Thyroid gland (tissue), 4 donors: ENCODE measurements around the gene ZMYM4. TPM values are rescaled to one million over a fixed set of nuclear protein-coding genes. Genes with fewer than 3 reads are reported as not detected.
"Not testable (repeated sequence)": the region's sequence is repeated elsewhere in the genome, so short reads cannot be mapped to it uniquely, and the experiment has no call there.

Source experiments
- DNase-seq, 2 donors: peaks; one replicate each; pipeline ENCODE4 v3.0.0-alpha.2; 2019
- H3K27ac ChIP-seq, 3 donors: fragments of 200-600 bp; sonication (generic); 1 replicate in 2 of 3; 2 replicates in 1 of 3; pipeline ENCODE4 v1.5.1; 2016 to 2019; ENCODE audit warnings: mild to moderate bottlenecking in 1 of 3, moderate library complexity in 1 of 3
- H3K27me3 ChIP-seq: fragments of 200-600 bp; sonication (generic); one replicate; pipeline ENCODE4 v1.5.1; 2019
- H3K36me3 ChIP-seq, 2 donors: fragments of 200-600 bp; sonication (generic); one replicate each; pipeline ENCODE4 v1.5.1; 2016 to 2019
- H3K4me1 ChIP-seq, 2 donors: fragments of 200-600 bp; sonication (generic); one replicate each; pipeline ENCODE4 v1.5.1; 2017 to 2019
- H3K4me3 ChIP-seq, 3 donors: fragments of 200-600 bp; sonication (generic); replicated peaks in 1 of 3; 1 replicate in 2 of 3; 2 replicates in 1 of 3; pipeline ENCODE4 v1.5.1; 2016; ENCODE audit warnings: mild to moderate bottlenecking in 1 of 3
- H3K9me3 ChIP-seq: fragments of 200-600 bp; sonication (generic); one replicate; pipeline ENCODE4 v1.5.1; 2017
- POLR2A ChIP-seq, 2 donors: fragments of 450-650 bp; IDR thresholded peaks; one replicate each; pipeline ENCODE4 v1.6.1; 2017; ENCODE audit warnings: antibody characterized with exemption in 2 of 2, mild to moderate bottlenecking in 2 of 2, moderate library complexity in 1 of 2
- WGBS, 2 donors: methylation state at CpG; one replicate each; pipeline ENCODE4 v1.1.5; 2017; 5-methylcytosine and 5-hydroxymethylcytosine counted together
- intact Hi-C: fragments of 100-400 bp; cut with DNase I; formaldehyde crosslinking; loops from one replicate; pipeline ENCODE4 v1.15.1; 2023
- total RNA-seq, 4 donors: library from RNA; depleted of rRNA; stranded (reverse); fragments of >200 nt; gene quantifications; one replicate each; pipeline ENCODE4 v1.2.3, GENCODE V29; 2016
- TF ChIP-seq, protein P1 (sequence below), 6 experiments: fragments of 200-600 bp in 3 of 6; fragments of 450-650 bp in 3 of 6; sonication (generic) in 3 of 6; IDR thresholded peaks; one replicate each; pipeline ENCODE4 v1.5.1; 2016 to 2019; ENCODE audit warnings: antibody characterized with exemption in 6 of 6, mild to moderate bottlenecking in 2 of 6, inconsistent platforms in 1 of 6, moderate library complexity in 1 of 6

ZMYM4 gene
- total RNA-seq, 4 donors from 2014 or later: 46.8 to 71.6 (median 56.0) TPM

DNA sequence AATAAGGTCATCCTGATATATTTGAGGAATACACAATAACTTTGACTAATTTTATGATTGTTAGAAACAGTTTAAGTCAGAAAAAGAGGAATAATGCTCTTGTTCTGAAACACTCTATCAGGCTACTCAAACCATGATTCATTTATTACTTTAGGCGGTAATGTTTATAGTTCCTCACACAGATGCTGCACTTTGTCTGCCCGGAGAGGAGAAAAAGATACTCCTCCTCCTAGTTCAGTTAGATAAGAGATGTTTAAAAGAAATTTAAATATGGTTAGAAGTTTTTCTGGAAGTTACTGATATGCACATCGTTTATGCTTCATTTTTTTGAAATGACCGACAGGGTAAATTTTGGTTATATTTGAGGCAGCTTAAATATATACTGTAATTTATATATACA lies 103.0 kb downstream of the ZMYM4 start:
- TF ChIP-seq, protein P1, sequence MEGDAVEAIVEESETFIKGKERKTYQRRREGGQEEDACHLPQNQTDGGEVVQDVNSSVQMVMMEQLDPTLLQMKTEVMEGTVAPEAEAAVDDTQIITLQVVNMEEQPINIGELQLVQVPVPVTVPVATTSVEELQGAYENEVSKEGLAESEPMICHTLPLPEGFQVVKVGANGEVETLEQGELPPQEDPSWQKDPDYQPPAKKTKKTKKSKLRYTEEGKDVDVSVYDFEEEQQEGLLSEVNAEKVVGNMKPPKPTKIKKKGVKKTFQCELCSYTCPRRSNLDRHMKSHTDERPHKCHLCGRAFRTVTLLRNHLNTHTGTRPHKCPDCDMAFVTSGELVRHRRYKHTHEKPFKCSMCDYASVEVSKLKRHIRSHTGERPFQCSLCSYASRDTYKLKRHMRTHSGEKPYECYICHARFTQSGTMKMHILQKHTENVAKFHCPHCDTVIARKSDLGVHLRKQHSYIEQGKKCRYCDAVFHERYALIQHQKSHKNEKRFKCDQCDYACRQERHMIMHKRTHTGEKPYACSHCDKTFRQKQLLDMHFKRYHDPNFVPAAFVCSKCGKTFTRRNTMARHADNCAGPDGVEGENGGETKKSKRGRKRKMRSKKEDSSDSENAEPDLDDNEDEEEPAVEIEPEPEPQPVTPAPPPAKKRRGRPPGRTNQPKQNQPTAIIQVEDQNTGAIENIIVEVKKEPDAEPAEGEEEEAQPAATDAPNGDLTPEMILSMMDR (IDR thresholded peaks at IDR 0.05): no peak
- TF ChIP-seq POLR2A (IDR thresholded peaks at IDR 0.05): no peak
- 94 to 95% methylated on average over 4 of the region's 4 CpGs for WGBS, 2 donors
- H3K27ac ChIP-seq: no peak overlapping the region
- intact Hi-C loops: no loop called here
- H3K27me3 ChIP-seq: no peaks in the 10 kb centered on the region
- no peak for DNase-seq
- no peak overlapping the region for H3K4me3 ChIP-seq
- H3K9me3 ChIP-seq: no peaks in the 10 kb centered on the region
- peaks cover 0 to 4% of the 10 kb centered on the region in 2 donors for H3K4me1 ChIP-seq
- no peaks in the 10 kb centered on the region for H3K36me3 ChIP-seq

DNA sequence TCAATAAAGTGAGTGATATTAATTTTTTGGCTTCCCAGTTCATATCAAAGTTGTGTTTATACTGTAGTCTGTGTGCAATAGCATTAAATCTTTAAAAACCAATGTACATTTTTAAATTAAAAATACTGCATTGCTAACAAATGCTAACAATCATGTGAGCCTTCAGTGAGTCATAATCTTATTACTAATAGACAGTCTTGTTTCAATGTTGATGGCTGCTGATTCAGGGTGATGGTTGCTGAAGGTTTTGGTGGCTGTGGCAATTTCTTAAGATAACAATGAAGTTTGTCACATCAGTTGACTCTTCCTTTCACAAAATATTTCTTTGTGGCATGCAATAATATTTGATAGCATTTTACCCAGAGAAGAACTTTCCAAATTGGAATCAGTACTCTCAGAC lies 109.0 kb downstream of the ZMYM4 start:
- Histone ChIP-seq H3K4me3 (no peak overlapping the region), H3K4me1 (no peaks in the 10 kb centered on the region), H3K27ac (no peak overlapping the region), H3K27me3 (no peaks in the 10 kb centered on the region), H3K36me3 (no peaks in the 10 kb centered on the region), H3K9me3 (no peaks in the 10 kb centered on the region)
- intact Hi-C loops: no loop called here
- no peak for DNase-seq
- TF ChIP-seq POLR2A (IDR thresholded peaks at IDR 0.05): no peak
- TF ChIP-seq, protein P1 (IDR thresholded peaks at IDR 0.05): no peak

DNA sequence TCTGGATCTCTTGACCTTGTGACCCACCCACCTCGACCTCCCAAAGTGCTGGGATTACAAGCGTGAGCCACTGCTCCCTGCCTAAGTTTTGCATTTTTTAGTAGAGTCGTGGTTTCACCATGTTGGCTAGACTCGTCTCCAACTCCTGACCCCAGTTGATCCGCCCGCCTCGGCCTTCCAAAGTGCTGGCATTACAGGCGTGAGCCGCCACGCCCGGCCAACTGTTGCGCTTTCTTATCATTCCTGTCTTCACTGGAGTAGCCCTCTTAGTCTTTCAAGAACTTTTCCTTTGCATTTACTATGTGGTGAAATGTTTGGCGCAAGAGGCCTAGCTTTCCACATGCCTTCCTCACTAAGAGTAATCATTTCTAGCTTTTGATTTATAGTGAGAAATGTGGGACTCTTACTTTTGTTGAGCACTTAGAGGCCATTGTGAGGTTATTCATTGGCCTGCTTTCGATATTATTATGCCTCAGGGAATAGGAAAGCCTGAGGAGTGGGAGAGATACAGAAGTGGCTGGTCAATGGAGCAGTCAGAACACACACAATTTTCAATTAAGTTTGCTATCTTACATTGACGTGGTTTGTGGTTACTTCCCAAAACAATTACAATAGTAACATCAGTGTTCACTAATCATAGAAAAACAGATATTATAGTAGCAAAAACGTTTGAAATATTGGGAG lies 111.0 kb downstream of the ZMYM4 start:
- H3K4me1 ChIP-seq: no peaks in the 10 kb centered on the region
- intact Hi-C loops: no loop called here
- no peak for TF ChIP-seq POLR2A (IDR thresholded peaks at IDR 0.05)
- TF ChIP-seq, protein P1 (IDR thresholded peaks at IDR 0.05): no peak
- H3K27me3 ChIP-seq: no peaks in the 10 kb centered on the region
- H3K27ac ChIP-seq: no peak overlapping the region
- peak; percentile 39 to 53 for DNase-seq
- WGBS, 2 donors: 70 to 81% methylated on average over 16 of the region's 16 CpGs
- H3K36me3 ChIP-seq: no peaks in the 10 kb centered on the region
- no peaks in the 10 kb centered on the region for H3K9me3 ChIP-seq
- H3K4me3 ChIP-seq: no peak overlapping the region

DNA sequence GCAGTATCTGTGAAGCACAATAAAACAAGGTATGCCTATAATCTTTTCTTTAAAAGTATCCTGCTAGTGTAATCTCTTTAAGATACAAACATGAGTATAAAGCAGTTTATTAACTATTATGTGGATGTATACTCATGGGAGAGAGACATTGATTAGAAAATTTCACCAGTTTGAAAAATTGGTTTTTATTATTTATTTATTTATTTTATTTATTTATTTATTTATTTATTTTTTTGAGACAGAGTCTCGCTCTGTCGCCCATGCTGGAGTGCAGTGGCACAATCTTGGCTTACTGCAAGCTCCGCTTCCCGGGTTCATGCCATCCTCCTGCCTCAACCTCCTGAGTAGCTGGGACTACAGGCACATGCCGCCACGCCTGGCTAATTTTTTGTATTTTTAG lies 111.6 kb downstream of the ZMYM4 start:
- H3K27ac ChIP-seq, H3K4me1 ChIP-seq, H3K9me3 ChIP-seq, intact Hi-C loops, H3K27me3 ChIP-seq, DNase-seq, H3K36me3 ChIP-seq, H3K4me3 ChIP-seq: not testable (repeated sequence)
- 95 to 96% methylated on average over 6 of the region's 6 CpGs for WGBS, 2 donors

- H3K27ac ChIP-seq: no peak overlapping the region
- no peak for DNase-seq
- no peaks in the 10 kb centered on the region for H3K27me3 ChIP-seq
- intact Hi-C loops: no loop called here
- no peaks in the 10 kb centered on the region for H3K9me3 ChIP-seq
- WGBS, 2 donors: 88 to 90% methylated on average over 4 of the region's 4 CpGs
- no peaks in the 10 kb centered on the region for H3K4me1 ChIP-seq
- H3K4me3 ChIP-seq: no peak overlapping the region
- H3K36me3 ChIP-seq: peaks cover 11% of the 10 kb centered on the region in 2 donors
- TF ChIP-seq, protein P1 (IDR thresholded peaks at IDR 0.05): no peak
- no peak for TF ChIP-seq POLR2A (IDR thresholded peaks at IDR 0.05)
These were observed 113.6 kb downstream of the ZMYM4 start for GRCh38 chr1:35382107-35382506.
